Neural progenitor cell (in vitro differentiated cells): ENCODE data around the gene EXOSC10. TPM values are rescaled to one million over a fixed set of nuclear protein-coding genes. Genes with fewer than 3 reads are reported as not detected.

Experiments
- DNase-seq: peaks from one replicate; pipeline ENCODE4 v3.0.0-alpha.2; 2016; ENCODE audit warnings: low spot score
- H2AFZ ChIP-seq: fragments of 200-600 bp; sonication (generic); replicated peaks from 2 replicates; pipeline ENCODE4 v1.6.1; 2016; ENCODE audit warnings: antibody characterized with exemption
- H3F3A ChIP-seq: fragments of 200-600 bp; sonication (generic); 2 replicates; pipeline ENCODE4 v1.6.1; 2016; ENCODE audit warnings: antibody characterized with exemption, low read depth
- H3K27ac ChIP-seq: fragments of 200-600 bp; sonication (generic); 2 replicates; pipeline ENCODE4 v1.5.1; 2016; ENCODE audit warnings: mild to moderate bottlenecking
- H3K27me3 ChIP-seq: fragments of 200-600 bp; sonication (generic); 2 replicates; pipeline ENCODE4 v1.6.1; 2016; ENCODE audit warnings: mild to moderate bottlenecking, moderate library complexity
- H3K36me3 ChIP-seq: fragments of 200-600 bp; sonication (generic); 2 replicates; pipeline ENCODE4 v1.5.1; 2016
- H3K4me1 ChIP-seq: fragments of 200-600 bp; sonication (generic); 2 replicates; pipeline ENCODE4 v1.6.1; 2016; ENCODE audit warnings: mixed run types
- H3K4me2 ChIP-seq: fragments of 200-600 bp; sonication (generic); 2 replicates; pipeline ENCODE4 v1.6.1; 2016
- H3K4me3 ChIP-seq: fragments of 200-600 bp; sonication (generic); 2 replicates; pipeline ENCODE4 v1.5.1; 2016
- H3K79me2 ChIP-seq: fragments of 200-600 bp; sonication (generic); 2 replicates; pipeline ENCODE4 v1.6.1; 2016; ENCODE audit warnings: low read depth
- H3K9ac ChIP-seq: fragments of 200-600 bp; sonication (generic); 2 replicates; pipeline ENCODE4 v1.6.1; 2016
- H3K9me3 ChIP-seq: fragments of 200-600 bp; sonication (generic); 2 replicates; pipeline ENCODE4 v1.5.1; 2016; ENCODE audit warnings: low read depth
- H4K20me1 ChIP-seq: fragments of 200-600 bp; sonication (generic); 2 replicates; pipeline ENCODE4 v1.6.1; 2016; ENCODE audit warnings: low read depth
- H3K27ac Mint-ChIP-seq: 3 replicates; pipeline ENCODE4 v1.8.0; 2021; ENCODE audit warnings: mixed read lengths
- H3K27me3 Mint-ChIP-seq: 2 replicates; pipeline ENCODE4 v1.8.0; 2022; ENCODE audit warnings: low read depth, mild to moderate bottlenecking, inconsistent platforms, moderate library complexity, mixed read lengths; ENCODE audit not compliant: insufficient read depth
- H3K36me3 Mint-ChIP-seq: 3 replicates; pipeline ENCODE4 v1.8.0; 2021; ENCODE audit warnings: mixed read lengths
- H3K4me1 Mint-ChIP-seq: 3 replicates; pipeline ENCODE4 v1.8.0; 2021; ENCODE audit warnings: mixed read lengths
- H3K4me3 Mint-ChIP-seq: 3 replicates; pipeline ENCODE4 v1.8.0; 2021; ENCODE audit warnings: mild to moderate bottlenecking, moderate library complexity, mixed read lengths
- H3K9me3 Mint-ChIP-seq: 3 replicates; pipeline ENCODE4 v1.8.0; 2020; ENCODE audit warnings: mixed read lengths
- CTCF ChIP-seq: fragments of 200-600 bp; sonication (generic); IDR thresholded peaks from 2 replicates; pipeline ENCODE4 v1.5.1; 2017; ENCODE audit warnings: antibody characterized with exemption, mild to moderate bottlenecking
- EZH2 ChIP-seq: fragments of 200-600 bp; sonication (generic); IDR thresholded peaks from 2 replicates; pipeline ENCODE4 v1.6.1; 2017; ENCODE audit warnings: antibody characterized with exemption, mild to moderate bottlenecking, moderate library complexity
- EZH2phosphoT487 ChIP-seq: fragments of 200-600 bp; sonication (generic); IDR thresholded peaks from 2 replicates; pipeline ENCODE4 v1.6.1; 2017; ENCODE audit warnings: antibody characterized with exemption
- total RNA-seq: library from RNA; depleted of rRNA; stranded (reverse); fragments of >200 nt; gene quantifications from 2 replicates; pipeline ENCODE4 v1.2.3, GENCODE V29; 2015; ENCODE audit warnings: low replicate concordance

Gene EXOSC10
- total RNA-seq, 1 donor from 2014 or later = 102 TPM

DNA sequence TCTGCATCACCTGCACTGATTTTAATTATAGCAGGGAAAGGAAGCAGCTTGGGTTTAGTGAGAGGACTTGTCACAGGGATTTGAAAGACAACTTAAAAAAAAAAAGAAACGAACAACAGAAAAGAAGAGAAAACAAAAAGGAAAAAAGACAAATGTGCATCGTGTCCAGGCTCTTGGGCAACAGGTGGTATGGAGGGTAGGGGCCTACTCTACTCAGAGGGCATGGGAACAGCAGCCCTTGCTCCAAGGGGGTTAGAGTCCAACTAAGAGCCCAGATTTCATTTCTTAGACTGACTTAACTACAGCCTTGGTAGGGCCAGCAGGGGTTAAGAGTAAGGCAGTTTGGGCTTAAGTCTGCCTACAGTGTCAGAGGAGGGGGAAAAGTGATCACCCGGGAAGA, 15.3 kb upstream of the EXOSC10 start:
- Mint-ChIP-seq H3K4me3 (no peak overlapping the region), H3K27ac (no peak overlapping the region), H3K4me1 (no peaks in the 10 kb centered on the region), H3K9me3 (no peaks in the 10 kb centered on the region), H3K27me3 (no peaks in the 10 kb centered on the region), H3K36me3 (peaks cover 13% of the 10 kb centered on the region)
- Histone ChIP-seq H3K9me3 (no peaks in the 10 kb centered on the region), H3F3A (no peaks in the 10 kb centered on the region), H3K4me3 (no peak overlapping the region), H3K36me3 (peaks cover 5% of the 10 kb centered on the region), H3K4me2 (no peak overlapping the region), H3K4me1 (no peaks in the 10 kb centered on the region), H3K9ac (no peak overlapping the region), H3K27me3 (no peaks in the 10 kb centered on the region), H2AFZ (no peak overlapping the region), H3K79me2 (no peaks in the 10 kb centered on the region), H4K20me1 (no peaks in the 10 kb centered on the region), H3K27ac (no peak overlapping the region)
- no peak for DNase-seq
- TF ChIP-seq CTCF = no peak
- TF ChIP-seq EZH2phosphoT487 = no peak
- TF ChIP-seq EZH2 = no peak

DNA sequence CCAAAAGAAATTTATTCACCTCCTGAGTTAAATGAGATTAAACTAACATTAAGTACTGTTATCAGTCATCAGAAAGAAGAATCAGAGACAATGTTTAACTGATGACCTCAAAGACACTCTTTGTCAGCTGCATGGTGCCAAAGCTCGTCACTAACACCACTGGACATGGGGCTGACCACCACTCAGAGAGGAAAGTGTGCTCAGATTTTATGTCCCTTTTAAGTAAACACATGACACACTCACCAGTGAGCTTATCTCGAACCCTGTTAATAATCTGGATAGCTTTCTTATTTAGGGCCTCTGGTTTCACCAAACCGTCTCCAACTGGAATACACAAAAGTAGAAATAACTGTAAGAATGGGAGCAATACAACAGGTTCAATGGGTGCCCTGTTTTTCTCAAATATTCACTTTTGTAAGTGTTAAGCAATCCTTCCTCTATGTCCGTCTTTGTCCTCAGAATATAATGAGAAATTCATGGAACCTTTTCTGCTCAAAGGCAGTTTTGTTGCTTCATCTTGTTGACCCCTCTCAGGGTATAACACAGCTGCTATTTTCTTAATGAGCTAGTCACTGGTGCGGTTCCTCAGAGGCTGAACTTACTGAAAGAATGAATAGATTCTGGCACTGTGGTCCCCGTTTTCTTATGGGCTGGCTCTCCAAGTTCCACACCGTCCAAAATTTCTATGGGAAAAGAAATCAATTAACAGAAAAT, 9.5 kb upstream of the EXOSC10 start:
- Histone ChIP-seq H3K36me3 (peaks cover under 1% of the 10 kb centered on the region), H3K9ac (no peak overlapping the region), H3K9me3 (no peaks in the 10 kb centered on the region), H2AFZ (no peak overlapping the region), H3K27me3 (no peaks in the 10 kb centered on the region), H3K27ac (no peak overlapping the region), H3K4me1 (no peaks in the 10 kb centered on the region), H3K79me2 (no peaks in the 10 kb centered on the region), H4K20me1 (no peaks in the 10 kb centered on the region), H3K4me2 (no peak overlapping the region), H3F3A (no peaks in the 10 kb centered on the region), H3K4me3 (no peak overlapping the region)
- H3K4me3 Mint-ChIP-seq = peak overlapping the region; percentile 35
- H3K27me3 Mint-ChIP-seq = no peaks in the 10 kb centered on the region
- peaks cover 19% of the 10 kb centered on the region for H3K36me3 Mint-ChIP-seq
- no peaks in the 10 kb centered on the region for H3K9me3 Mint-ChIP-seq
- no peaks in the 10 kb centered on the region for H3K4me1 Mint-ChIP-seq
- TF ChIP-seq CTCF = no peak
- no peak for TF ChIP-seq EZH2phosphoT487
- no peak for TF ChIP-seq EZH2
- DNase-seq = no peak
- no peak overlapping the region for H3K27ac Mint-ChIP-seq

GRCh38 chr1:11107599-11107998, 7.9 kb upstream of the EXOSC10 start:
- H3K9me3 ChIP-seq = no peaks in the 10 kb centered on the region
- H3F3A ChIP-seq = peaks cover 8% of the 10 kb centered on the region
- no peak overlapping the region for H3K27ac Mint-ChIP-seq
- DNase-seq = no peak
- TF ChIP-seq EZH2 = no peak
- no peak for TF ChIP-seq CTCF
- TF ChIP-seq EZH2phosphoT487 = no peak
- peaks cover 14% of the 10 kb centered on the region for H3K36me3 Mint-ChIP-seq
- H3K4me3 ChIP-seq = no peak overlapping the region
- no peaks in the 10 kb centered on the region for H3K27me3 Mint-ChIP-seq
- H3K4me1 ChIP-seq = no peaks in the 10 kb centered on the region
- H3K4me2 ChIP-seq = no peak overlapping the region
- H4K20me1 ChIP-seq = no peaks in the 10 kb centered on the region
- no peak overlapping the region for H2AFZ ChIP-seq
- H3K4me1 Mint-ChIP-seq = no peaks in the 10 kb centered on the region
- H3K9ac ChIP-seq = no peak overlapping the region
- no peaks in the 10 kb centered on the region for H3K79me2 ChIP-seq
- no peak overlapping the region for H3K4me3 Mint-ChIP-seq
- no peaks in the 10 kb centered on the region for H3K36me3 ChIP-seq
- H3K27me3 ChIP-seq = no peaks in the 10 kb centered on the region
- H3K27ac ChIP-seq = no peak overlapping the region
- no peaks in the 10 kb centered on the region for H3K9me3 Mint-ChIP-seq
